ENCODE measurements around the gene FAM3C.

DNA sequence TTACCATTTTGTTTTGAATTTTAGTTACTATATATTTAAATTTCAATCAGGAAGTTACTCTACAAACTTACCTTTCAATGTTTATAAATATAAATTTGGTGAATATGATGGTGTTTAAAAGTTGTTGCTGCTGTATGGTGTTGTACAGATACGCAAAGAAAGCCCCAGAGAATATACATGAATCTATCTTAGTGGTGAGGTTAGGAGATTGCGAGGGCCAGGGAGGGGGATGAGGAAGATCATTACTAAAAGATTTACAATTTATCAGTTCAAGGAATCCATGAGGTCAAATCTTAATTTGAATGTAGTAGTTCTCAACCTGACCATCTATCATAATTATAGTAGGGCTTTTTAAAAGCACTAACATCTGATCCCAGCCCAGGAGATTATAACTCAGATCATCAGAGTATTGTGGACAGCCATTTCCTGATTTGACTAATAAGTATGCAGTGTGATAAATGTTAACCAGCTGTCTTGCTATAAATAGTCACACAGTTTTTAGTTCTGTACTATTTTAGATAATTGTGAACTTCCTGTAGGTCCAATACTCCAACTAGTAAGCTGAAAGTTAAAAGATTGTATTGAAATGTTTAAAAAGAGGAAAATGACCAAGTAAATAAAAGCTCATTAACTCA is 23.6 kb downstream of the FAM3C start:
- TF ChIP-seq ZFP30 (CRISPR knock-in tag; IDR thresholded peaks at IDR 0.05) (no peak), RARB (CRISPR knock-in tag; IDR thresholded peaks at IDR 0.05) (no peak), TCF4 (CRISPR knock-in tag; IDR thresholded peaks at IDR 0.05; ENCODE audit: borderline replicate concordance) (no peak), OSR1 (CRISPR knock-in tag; IDR thresholded peaks at IDR 0.05) (no peak), ISL1 (CRISPR knock-in tag; IDR thresholded peaks at IDR 0.05) (no peak), ZFP3 (CRISPR knock-in tag; IDR thresholded peaks at IDR 0.05) (no peak), BACH2 (CRISPR knock-in tag; IDR thresholded peaks at IDR 0.05; ENCODE audit: borderline replicate concordance) (no peak), ZNF565 (CRISPR knock-in tag; conservative IDR thresholded peaks at IDR 0.05; ENCODE audit: low read depth) (no peak), GLIS3 (CRISPR knock-in tag; IDR thresholded peaks at IDR 0.05) (no peak)
- TF ChIP-seq, protein P1, sequence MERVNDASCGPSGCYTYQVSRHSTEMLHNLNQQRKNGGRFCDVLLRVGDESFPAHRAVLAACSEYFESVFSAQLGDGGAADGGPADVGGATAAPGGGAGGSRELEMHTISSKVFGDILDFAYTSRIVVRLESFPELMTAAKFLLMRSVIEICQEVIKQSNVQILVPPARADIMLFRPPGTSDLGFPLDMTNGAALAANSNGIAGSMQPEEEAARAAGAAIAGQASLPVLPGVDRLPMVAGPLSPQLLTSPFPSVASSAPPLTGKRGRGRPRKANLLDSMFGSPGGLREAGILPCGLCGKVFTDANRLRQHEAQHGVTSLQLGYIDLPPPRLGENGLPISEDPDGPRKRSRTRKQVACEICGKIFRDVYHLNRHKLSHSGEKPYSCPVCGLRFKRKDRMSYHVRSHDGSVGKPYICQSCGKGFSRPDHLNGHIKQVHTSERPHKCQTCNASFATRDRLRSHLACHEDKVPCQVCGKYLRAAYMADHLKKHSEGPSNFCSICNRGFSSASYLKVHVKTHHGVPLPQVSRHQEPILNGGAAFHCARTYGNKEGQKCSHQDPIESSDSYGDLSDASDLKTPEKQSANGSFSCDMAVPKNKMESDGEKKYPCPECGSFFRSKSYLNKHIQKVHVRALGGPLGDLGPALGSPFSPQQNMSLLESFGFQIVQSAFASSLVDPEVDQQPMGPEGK (CRISPR knock-in tag; IDR thresholded peaks at IDR 0.05; ENCODE audit: borderline replicate concordance) = no peak
- TF ChIP-seq, protein P2, sequence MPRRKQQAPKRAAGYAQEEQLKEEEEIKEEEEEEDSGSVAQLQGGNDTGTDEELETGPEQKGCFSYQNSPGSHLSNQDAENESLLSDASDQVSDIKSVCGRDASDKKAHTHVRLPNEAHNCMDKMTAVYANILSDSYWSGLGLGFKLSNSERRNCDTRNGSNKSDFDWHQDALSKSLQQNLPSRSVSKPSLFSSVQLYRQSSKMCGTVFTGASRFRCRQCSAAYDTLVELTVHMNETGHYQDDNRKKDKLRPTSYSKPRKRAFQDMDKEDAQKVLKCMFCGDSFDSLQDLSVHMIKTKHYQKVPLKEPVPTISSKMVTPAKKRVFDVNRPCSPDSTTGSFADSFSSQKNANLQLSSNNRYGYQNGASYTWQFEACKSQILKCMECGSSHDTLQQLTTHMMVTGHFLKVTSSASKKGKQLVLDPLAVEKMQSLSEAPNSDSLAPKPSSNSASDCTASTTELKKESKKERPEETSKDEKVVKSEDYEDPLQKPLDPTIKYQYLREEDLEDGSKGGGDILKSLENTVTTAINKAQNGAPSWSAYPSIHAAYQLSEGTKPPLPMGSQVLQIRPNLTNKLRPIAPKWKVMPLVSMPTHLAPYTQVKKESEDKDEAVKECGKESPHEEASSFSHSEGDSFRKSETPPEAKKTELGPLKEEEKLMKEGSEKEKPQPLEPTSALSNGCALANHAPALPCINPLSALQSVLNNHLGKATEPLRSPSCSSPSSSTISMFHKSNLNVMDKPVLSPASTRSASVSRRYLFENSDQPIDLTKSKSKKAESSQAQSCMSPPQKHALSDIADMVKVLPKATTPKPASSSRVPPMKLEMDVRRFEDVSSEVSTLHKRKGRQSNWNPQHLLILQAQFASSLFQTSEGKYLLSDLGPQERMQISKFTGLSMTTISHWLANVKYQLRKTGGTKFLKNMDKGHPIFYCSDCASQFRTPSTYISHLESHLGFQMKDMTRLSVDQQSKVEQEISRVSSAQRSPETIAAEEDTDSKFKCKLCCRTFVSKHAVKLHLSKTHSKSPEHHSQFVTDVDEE (CRISPR knock-in tag; IDR thresholded peaks at IDR 0.05) = no peak
- TF ChIP-seq, protein P3, sequence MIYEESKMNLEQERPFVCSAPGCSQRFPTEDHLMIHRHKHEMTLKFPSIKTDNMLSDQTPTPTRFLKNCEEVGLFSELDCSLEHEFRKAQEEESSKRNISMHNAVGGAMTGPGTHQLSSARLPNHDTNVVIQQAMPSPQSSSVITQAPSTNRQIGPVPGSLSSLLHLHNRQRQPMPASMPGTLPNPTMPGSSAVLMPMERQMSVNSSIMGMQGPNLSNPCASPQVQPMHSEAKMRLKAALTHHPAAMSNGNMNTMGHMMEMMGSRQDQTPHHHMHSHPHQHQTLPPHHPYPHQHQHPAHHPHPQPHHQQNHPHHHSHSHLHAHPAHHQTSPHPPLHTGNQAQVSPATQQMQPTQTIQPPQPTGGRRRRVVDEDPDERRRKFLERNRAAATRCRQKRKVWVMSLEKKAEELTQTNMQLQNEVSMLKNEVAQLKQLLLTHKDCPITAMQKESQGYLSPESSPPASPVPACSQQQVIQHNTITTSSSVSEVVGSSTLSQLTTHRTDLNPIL (CRISPR knock-in tag; IDR thresholded peaks at IDR 0.05; ENCODE audit: low read depth) = no peak

Measured in SK-N-SH treated with all-trans-retinoic acid at 6 μM for 48 hours (cell line).